Measurements from ENCODE around the gene S100A1. TPM values are rescaled to one million over a fixed set of nuclear protein-coding genes. Genes with fewer than 3 reads are reported as not detected.

The S100A1 gene
- total RNA-seq, 1 donor from 2014 or later, result not detected

- no peak for DNase-seq (ENCODE audit: low read depth)
- FAIRE-seq, result no peak
- Histone ChIP-seq H3K27me3 (ENCODE audit: control insufficient read depth, insufficient read depth, low read length) (no peaks in the 10 kb centered on the region), H3K36me3 (ENCODE audit: control insufficient read depth, insufficient read depth, low read length) (peaks cover 1% of the 10 kb centered on the region), H3K4me3 (ENCODE audit: low read depth, low read length) (no peak overlapping the region)
- no peak for TF ChIP-seq CTCF (IDR thresholded peaks at IDR 0.05; ENCODE audit: insufficient read depth, low read length, severe bottlenecking)
Observed at GRCh38 chr1:153649863-153650235, 21.6 kb downstream of the S100A1 start.

GRCh38 chr1:153651771-153652170 is 23.5 kb downstream of the S100A1 start:
- H3K36me3 ChIP-seq (ENCODE audit: control insufficient read depth, insufficient read depth, low read length), result no peaks in the 10 kb centered on the region
- FAIRE-seq (no peak), DNase-seq (ENCODE audit: low read depth) (no peak)
- no peak for TF ChIP-seq CTCF (IDR thresholded peaks at IDR 0.05; ENCODE audit: insufficient read depth, low read length, severe bottlenecking)
- H3K4me3 ChIP-seq (ENCODE audit: low read depth, low read length), result no peak overlapping the region
- H3K27me3 ChIP-seq (ENCODE audit: control insufficient read depth, insufficient read depth, low read length), result no peaks in the 10 kb centered on the region

- no peak for TF ChIP-seq CTCF (IDR thresholded peaks at IDR 0.05; ENCODE audit: insufficient read depth, low read length, severe bottlenecking)
- Histone ChIP-seq H3K27me3 (ENCODE audit: control insufficient read depth, insufficient read depth, low read length) (no peaks in the 10 kb centered on the region), H3K4me3 (ENCODE audit: low read depth, low read length) (no peak overlapping the region), H3K36me3 (ENCODE audit: control insufficient read depth, insufficient read depth, low read length) (no peaks in the 10 kb centered on the region)
- FAIRE-seq (no peak), DNase-seq (ENCODE audit: low read depth) (peak; percentile 80)
Observed at GRCh38 chr1:153652805-153653500, 24.7 kb downstream of the S100A1 start.

- Histone ChIP-seq H3K27me3 (ENCODE audit: control insufficient read depth, insufficient read depth, low read length) (no peaks in the 10 kb centered on the region), H3K4me3 (ENCODE audit: low read depth, low read length) (no peak overlapping the region), H3K36me3 (ENCODE audit: control insufficient read depth, insufficient read depth, low read length) (no peaks in the 10 kb centered on the region)
- TF ChIP-seq CTCF (IDR thresholded peaks at IDR 0.05; ENCODE audit: insufficient read depth, low read length, severe bottlenecking), result no peak
- FAIRE-seq (no peak), DNase-seq (ENCODE audit: low read depth) (no peak)
Observed at GRCh38 chr1:153655333-153655732, 27.1 kb downstream of the S100A1 start.

GRCh38 chr1:153658400-153659174 is 30.4 kb downstream of the S100A1 start, which contains the start of gene SNAPIN:
Gene SNAPIN, plus strand, starts transcription at chr1:153658703. Its CDS starts 41 bp downstream, at chr1:153658744.
- Histone ChIP-seq H3K4me3 (ENCODE audit: low read depth, low read length) (peak within 1 kb of the TSS; percentile 72), H3K27me3 (ENCODE audit: control insufficient read depth, insufficient read depth, low read length) (no peaks in the 10 kb centered on the region), H3K36me3 (ENCODE audit: control insufficient read depth, insufficient read depth, low read length) (peaks cover 17% of the 10 kb centered on the region)
- TF ChIP-seq CTCF (IDR thresholded peaks at IDR 0.05; ENCODE audit: insufficient read depth, low read length, severe bottlenecking), result peak; percentile 27
- FAIRE-seq, result no peak
- DNase-seq (ENCODE audit: low read depth), result peak; percentile 77
